ENCODE measurements around the gene HOXA7.

DNA sequence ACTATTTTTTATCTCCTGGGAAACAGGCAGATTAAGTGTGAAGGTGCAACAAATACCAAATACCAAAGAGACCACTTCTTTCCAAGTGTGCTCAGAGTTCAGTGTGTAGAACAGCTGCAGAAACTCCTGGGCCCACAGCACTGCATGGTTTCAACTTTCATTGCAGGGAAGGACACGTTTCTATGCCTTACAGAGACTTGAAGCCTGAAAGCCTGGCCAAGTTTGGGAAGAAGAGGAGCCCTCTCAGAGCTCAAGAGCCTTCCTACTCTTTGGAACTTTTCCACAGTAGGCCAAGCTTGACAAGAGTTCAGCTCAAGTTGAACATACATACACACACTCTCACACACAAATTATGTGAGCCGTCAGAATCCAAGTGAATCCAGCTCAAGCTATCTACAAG lies 28.4 kb downstream of the HOXA7 start:
- TF ChIP-seq EP300 (IDR thresholded peaks at IDR 0.05) (no peak), POLR2A (IDR thresholded peaks at IDR 0.05) (no peak)
- TF ChIP-seq, protein P1, sequence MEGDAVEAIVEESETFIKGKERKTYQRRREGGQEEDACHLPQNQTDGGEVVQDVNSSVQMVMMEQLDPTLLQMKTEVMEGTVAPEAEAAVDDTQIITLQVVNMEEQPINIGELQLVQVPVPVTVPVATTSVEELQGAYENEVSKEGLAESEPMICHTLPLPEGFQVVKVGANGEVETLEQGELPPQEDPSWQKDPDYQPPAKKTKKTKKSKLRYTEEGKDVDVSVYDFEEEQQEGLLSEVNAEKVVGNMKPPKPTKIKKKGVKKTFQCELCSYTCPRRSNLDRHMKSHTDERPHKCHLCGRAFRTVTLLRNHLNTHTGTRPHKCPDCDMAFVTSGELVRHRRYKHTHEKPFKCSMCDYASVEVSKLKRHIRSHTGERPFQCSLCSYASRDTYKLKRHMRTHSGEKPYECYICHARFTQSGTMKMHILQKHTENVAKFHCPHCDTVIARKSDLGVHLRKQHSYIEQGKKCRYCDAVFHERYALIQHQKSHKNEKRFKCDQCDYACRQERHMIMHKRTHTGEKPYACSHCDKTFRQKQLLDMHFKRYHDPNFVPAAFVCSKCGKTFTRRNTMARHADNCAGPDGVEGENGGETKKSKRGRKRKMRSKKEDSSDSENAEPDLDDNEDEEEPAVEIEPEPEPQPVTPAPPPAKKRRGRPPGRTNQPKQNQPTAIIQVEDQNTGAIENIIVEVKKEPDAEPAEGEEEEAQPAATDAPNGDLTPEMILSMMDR (IDR thresholded peaks at IDR 0.05) = no peak
